ENCODE measurements around the gene PHKA2. TPM values are rescaled to one million over a fixed set of nuclear protein-coding genes. Genes with fewer than 3 reads are reported as not detected.

Gene PHKA2
- total and polyA plus RNA-seq, 10 of the 15 experiments (the other 5 are each of a cell fraction or from before 2014, with no cell fraction given): 1.4 to 25.6 (median 15.4) TPM

DNA sequence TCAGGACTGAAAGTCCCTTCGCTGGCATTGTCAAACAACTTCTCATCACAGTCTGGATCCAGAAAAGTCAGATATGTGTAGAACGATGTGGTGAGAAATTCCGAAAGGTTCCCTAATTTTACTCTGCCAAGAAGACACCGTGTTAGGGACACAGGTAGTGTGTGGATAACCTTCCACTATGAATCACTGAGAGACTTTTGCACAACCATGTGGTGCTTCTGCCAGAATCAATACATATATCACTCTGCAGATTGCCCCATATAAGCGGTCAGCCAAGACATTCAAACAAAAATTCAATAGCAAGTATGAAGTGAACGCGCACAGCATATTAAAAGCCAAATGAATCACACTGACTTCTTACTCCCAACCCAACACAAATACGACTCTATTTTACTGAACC, 63.8 kb downstream of the PHKA2 start:
- ChIA-PET SMC1A (ENCODE audit: uncharacterized antibody, unreplicated experiment) (no interaction called here), POLR2A (no interaction called here)
- no TSS peak for BruUV-seq (replicated peaks)
- TF ChIP-seq, protein P1, sequence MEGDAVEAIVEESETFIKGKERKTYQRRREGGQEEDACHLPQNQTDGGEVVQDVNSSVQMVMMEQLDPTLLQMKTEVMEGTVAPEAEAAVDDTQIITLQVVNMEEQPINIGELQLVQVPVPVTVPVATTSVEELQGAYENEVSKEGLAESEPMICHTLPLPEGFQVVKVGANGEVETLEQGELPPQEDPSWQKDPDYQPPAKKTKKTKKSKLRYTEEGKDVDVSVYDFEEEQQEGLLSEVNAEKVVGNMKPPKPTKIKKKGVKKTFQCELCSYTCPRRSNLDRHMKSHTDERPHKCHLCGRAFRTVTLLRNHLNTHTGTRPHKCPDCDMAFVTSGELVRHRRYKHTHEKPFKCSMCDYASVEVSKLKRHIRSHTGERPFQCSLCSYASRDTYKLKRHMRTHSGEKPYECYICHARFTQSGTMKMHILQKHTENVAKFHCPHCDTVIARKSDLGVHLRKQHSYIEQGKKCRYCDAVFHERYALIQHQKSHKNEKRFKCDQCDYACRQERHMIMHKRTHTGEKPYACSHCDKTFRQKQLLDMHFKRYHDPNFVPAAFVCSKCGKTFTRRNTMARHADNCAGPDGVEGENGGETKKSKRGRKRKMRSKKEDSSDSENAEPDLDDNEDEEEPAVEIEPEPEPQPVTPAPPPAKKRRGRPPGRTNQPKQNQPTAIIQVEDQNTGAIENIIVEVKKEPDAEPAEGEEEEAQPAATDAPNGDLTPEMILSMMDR (IDR thresholded peaks at IDR 0.05 in 2 of 3, conservative IDR thresholded peaks at IDR 0.05 in 1 of 3; ENCODE audit: control insufficient read depth in 2 of 3, extremely low read depth in 1 of 3, insufficient read depth in 1 of 3, low read depth in 3 of 3, low read length in 3 of 3): no peak
- no peak for TF ChIP-seq NR2C1 (IDR thresholded peaks at IDR 0.05)
- no peak for TF ChIP-seq FOS (IDR thresholded peaks at IDR 0.05; ENCODE audit: borderline replicate concordance, extremely low read depth, insufficient read length)
- TF ChIP-seq TAF1 (IDR thresholded peaks at IDR 0.05; ENCODE audit: borderline replicate concordance, low read depth, low read length): no peak
- TF ChIP-seq, protein P2, sequence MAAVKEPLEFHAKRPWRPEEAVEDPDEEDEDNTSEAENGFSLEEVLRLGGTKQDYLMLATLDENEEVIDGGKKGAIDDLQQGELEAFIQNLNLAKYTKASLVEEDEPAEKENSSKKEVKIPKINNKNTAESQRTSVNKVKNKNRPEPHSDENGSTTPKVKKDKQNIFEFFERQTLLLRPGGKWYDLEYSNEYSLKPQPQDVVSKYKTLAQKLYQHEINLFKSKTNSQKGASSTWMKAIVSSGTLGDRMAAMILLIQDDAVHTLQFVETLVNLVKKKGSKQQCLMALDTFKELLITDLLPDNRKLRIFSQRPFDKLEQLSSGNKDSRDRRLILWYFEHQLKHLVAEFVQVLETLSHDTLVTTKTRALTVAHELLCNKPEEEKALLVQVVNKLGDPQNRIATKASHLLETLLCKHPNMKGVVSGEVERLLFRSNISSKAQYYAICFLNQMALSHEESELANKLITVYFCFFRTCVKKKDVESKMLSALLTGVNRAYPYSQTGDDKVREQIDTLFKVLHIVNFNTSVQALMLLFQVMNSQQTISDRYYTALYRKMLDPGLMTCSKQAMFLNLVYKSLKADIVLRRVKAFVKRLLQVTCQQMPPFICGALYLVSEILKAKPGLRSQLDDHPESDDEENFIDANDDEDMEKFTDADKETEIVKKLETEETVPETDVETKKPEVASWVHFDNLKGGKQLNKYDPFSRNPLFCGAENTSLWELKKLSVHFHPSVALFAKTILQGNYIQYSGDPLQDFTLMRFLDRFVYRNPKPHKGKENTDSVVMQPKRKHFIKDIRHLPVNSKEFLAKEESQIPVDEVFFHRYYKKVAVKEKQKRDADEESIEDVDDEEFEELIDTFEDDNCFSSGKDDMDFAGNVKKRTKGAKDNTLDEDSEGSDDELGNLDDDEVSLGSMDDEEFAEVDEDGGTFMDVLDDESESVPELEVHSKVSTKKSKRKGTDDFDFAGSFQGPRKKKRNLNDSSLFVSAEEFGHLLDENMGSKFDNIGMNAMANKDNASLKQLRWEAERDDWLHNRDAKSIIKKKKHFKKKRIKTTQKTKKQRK (IDR thresholded peaks at IDR 0.05; ENCODE audit: low read depth, low read length): no peak
- TF ChIP-seq, protein P3, sequence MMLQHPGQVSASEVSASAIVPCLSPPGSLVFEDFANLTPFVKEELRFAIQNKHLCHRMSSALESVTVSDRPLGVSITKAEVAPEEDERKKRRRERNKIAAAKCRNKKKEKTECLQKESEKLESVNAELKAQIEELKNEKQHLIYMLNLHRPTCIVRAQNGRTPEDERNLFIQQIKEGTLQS (IDR thresholded peaks at IDR 0.05; ENCODE audit: borderline replicate concordance, extremely low read depth, low read depth, low read length): no peak
- no peak for TF ChIP-seq EGR1 (IDR thresholded peaks at IDR 0.05; ENCODE audit: borderline replicate concordance in 1 of 2, low read depth in 2 of 2, low read length in 2 of 2)
- no peak for TF ChIP-seq ZZZ3 (IDR thresholded peaks at IDR 0.05; ENCODE audit: control insufficient read depth, insufficient read length, low read depth)
- TF ChIP-seq, protein P4, sequence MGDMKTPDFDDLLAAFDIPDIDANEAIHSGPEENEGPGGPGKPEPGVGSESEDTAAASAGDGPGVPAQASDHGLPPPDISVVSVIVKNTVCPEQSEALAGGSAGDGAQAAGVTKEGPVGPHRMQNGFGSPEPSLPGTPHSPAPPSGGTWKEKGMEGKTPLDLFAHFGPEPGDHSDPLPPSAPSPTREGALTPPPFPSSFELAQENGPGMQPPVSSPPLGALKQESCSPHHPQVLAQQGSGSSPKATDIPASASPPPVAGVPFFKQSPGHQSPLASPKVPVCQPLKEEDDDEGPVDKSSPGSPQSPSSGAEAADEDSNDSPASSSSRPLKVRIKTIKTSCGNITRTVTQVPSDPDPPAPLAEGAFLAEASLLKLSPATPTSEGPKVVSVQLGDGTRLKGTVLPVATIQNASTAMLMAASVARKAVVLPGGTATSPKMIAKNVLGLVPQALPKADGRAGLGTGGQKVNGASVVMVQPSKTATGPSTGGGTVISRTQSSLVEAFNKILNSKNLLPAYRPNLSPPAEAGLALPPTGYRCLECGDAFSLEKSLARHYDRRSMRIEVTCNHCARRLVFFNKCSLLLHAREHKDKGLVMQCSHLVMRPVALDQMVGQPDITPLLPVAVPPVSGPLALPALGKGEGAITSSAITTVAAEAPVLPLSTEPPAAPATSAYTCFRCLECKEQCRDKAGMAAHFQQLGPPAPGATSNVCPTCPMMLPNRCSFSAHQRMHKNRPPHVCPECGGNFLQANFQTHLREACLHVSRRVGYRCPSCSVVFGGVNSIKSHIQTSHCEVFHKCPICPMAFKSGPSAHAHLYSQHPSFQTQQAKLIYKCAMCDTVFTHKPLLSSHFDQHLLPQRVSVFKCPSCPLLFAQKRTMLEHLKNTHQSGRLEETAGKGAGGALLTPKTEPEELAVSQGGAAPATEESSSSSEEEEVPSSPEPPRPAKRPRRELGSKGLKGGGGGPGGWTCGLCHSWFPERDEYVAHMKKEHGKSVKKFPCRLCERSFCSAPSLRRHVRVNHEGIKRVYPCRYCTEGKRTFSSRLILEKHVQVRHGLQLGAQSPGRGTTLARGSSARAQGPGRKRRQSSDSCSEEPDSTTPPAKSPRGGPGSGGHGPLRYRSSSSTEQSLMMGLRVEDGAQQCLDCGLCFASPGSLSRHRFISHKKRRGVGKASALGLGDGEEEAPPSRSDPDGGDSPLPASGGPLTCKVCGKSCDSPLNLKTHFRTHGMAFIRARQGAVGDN (IDR thresholded peaks at IDR 0.05): no peak
- no peak for TF ChIP-seq NFYA (IDR thresholded peaks at IDR 0.05; ENCODE audit: borderline replicate concordance, low read depth, low read length)
- TF ChIP-seq, protein P5, sequence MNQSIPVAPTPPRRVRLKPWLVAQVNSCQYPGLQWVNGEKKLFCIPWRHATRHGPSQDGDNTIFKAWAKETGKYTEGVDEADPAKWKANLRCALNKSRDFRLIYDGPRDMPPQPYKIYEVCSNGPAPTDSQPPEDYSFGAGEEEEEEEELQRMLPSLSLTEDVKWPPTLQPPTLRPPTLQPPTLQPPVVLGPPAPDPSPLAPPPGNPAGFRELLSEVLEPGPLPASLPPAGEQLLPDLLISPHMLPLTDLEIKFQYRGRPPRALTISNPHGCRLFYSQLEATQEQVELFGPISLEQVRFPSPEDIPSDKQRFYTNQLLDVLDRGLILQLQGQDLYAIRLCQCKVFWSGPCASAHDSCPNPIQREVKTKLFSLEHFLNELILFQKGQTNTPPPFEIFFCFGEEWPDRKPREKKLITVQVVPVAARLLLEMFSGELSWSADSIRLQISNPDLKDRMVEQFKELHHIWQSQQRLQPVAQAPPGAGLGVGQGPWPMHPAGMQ (IDR thresholded peaks at IDR 0.05; ENCODE audit: borderline replicate concordance): no peak
- no peak for TF ChIP-seq PAX5 (IDR thresholded peaks at IDR 0.05; ENCODE audit: borderline replicate concordance, low read depth, low read length)

More for the DNA sequence above, 63.8 kb downstream of the PHKA2 start:
- no peak for ATAC-seq
- H4K20me1 ChIP-seq (ENCODE audit: control insufficient read depth, insufficient read depth): no peaks in the 10 kb centered on the region
- H3K9ac ChIP-seq (ENCODE audit: control insufficient read depth, insufficient read depth, low read length): no peak overlapping the region
- no peak overlapping the region for H3K27ac ChIP-seq (ENCODE audit: control insufficient read depth, insufficient read depth)
- no peak overlapping the region for H2AFZ ChIP-seq (ENCODE audit: control insufficient read depth, low read depth, low read length)
- H3K4me2 ChIP-seq (ENCODE audit: control insufficient read depth, insufficient read depth): no peak overlapping the region
- H3K36me3 ChIP-seq (ENCODE audit: control insufficient read depth in 2 of 2, insufficient read depth in 2 of 2, low read length in 1 of 2): no peaks in the 10 kb centered on the region; a peak in 1 of 4 replicates
- no peaks in the 10 kb centered on the region; the same call in 2 of the 3 replicates for H3K9me3 ChIP-seq (replicated peaks; ENCODE audit: control insufficient read depth, insufficient read depth, low read length)
- intact Hi-C loops (cut with micrococcal nuclease; ENCODE audit: unreplicated experiment): no loop called here
- 78% methylated on average over 8 of the region's 8 CpGs for WGBS (ENCODE audit: insufficient coverage, insufficient replicate concordance, low lambda C conversion rate, missing lambda C conversion rate)
- ChIA-PET CTCF (no interaction called here), RAD21 (ENCODE audit: unreplicated experiment) (no interaction called here)
- H3K4me3 ChIP-seq: no peak overlapping the region
- H3K27me3 ChIP-seq (replicated peaks in 1 of 2; ENCODE audit: control insufficient read depth in 2 of 2, insufficient read depth in 2 of 2, low read length in 1 of 2): no peaks in the 10 kb centered on the region
- no peak for FAIRE-seq
- H3K4me1 ChIP-seq (ENCODE audit: control insufficient read depth, insufficient read depth, low read length): no peaks in the 10 kb centered on the region
- no peak for DNase-seq (ENCODE audit: low read depth, low spot score)
- H3K79me2 ChIP-seq (ENCODE audit: control insufficient read depth, insufficient read depth, low read length): no peaks in the 10 kb centered on the region
- in situ Hi-C loops (cut with MboI): no loop called here

Measured in GM12878 (cell line).